NCI-H2196 treated with DMSO at 0.1 percent for 48 hours (cell line): ENCODE measurements around the gene TMEM207.
"Not testable (repeated sequence)": the region's sequence is repeated elsewhere in the genome, so short reads cannot be mapped to it uniquely, and the experiment has no call there.

ENCODE experiments used
- DNase-seq: peaks from one replicate; lab custom pipeline; 2025; ENCODE audit not compliant: unreplicated experiment; lab: John Stamatoyannopoulos, UW

TMEM207 gene

DNA sequence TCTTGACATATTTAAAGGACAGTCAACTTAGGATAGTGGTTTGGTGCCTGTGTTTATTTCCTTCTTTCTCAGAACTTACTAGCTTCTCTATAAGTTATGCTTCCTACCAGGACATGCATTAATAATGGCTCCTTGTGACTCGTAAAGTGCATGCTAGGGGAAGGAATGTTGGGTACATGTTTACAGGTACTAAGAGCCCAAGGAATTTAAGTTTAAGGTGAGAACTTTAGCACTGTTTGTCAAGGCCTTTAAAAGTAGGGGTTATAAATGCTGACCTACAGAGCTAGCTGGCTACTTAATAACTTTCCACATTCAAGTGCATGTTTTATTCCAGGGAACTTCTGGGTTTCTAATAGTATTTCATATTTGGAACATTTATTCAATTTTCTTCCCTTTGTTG is at the start of gene TMEM207:
TSS of gene TMEM207 (minus strand) at position 101 of the 400 bp plus-strand sequence. CDS start at position 9, 92 bp downstream.
- DNase-seq: no peak

DNA sequence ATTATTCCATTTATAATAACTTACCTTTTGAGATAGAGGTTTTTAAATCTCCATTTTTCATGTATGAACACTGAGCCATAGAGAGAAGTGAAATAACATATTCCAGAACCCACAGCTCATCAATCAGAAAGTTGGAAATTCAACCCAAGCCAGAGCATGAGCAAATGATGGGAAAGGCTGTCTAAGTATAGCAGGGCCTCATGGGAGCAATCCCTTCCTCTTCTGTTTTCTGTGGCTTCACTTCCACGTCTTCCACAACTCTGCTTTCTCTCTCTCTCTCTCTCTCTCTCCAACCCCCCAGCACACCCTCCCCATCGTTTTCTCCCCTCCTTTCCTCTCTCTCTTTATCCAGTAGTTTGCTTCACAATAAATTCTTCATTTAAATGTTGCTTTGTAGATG is 49.4 kb upstream of the TMEM207 start:
- no peak for DNase-seq

GRCh38 chr3:190498293-190498692 is 48.6 kb upstream of the TMEM207 start:
- no peak for DNase-seq

DNA sequence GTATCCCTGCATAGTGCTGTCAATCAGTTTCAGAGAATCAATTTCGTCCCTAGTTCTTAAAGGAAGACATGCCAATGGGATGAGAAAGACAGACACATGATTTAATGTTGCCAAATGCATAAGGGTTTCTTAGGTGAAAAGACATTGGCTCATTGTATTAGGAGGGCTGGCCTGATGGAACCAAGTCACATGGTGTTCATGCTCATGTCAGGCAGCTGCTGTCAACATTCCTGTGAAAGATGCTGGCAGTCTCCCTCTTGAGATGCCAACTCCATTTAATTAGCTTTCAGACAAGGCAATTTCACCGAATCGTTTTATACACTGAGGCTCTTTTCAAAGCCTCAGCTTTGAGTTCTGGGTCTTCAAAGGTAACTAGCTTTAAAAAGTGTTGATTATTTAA is 48.1 kb upstream of the TMEM207 start:
- no peak for DNase-seq

DNA sequence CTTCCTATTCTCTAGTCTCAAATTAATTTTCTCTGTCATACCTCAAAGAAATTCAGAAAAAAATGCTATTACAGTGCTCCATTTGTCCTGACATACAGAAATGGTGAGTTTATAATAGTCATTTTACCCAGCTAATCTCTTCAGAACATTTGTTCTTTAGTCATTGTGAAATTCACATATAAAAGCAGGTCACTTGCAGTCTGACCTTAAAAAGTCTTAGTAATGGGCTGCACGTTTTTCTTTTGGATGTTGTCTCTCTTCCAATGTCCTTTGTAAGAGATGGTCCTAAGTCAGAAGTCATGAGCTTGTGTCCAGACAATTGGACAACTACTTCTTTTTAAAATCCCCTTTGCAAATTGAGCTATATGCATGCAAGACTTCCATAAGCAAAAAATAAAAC is 47.2 kb upstream of the TMEM207 start:
- no peak for DNase-seq

- no peak for DNase-seq
Observed at GRCh38 chr3:190495796-190496195, 46.1 kb upstream of the TMEM207 start.

DNA sequence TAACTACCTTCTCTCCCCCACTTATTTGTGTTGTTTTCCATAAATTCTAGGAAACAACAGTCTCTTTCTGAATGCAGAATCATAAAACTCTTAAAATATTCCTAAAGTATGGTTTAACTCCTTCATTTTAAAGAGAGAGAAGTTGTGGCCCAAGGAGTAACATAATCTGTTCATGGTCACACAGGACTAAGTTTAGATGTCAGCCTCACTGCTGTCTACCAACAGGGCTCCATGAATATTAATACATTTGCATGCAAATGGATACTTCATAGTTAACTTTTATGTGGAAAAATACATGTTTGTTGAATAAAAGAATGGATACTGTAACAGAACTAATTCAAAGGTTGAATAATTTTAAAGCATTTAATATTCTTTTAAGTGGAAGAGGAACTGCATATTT is 45.7 kb upstream of the TMEM207 start:
- DNase-seq: no peak

- DNase-seq: no peak
Observed at GRCh38 chr3:190494907-190495306, 45.2 kb upstream of the TMEM207 start.

- no peak for DNase-seq
Observed at GRCh38 chr3:190492966-190493365, 43.3 kb upstream of the TMEM207 start.

DNA sequence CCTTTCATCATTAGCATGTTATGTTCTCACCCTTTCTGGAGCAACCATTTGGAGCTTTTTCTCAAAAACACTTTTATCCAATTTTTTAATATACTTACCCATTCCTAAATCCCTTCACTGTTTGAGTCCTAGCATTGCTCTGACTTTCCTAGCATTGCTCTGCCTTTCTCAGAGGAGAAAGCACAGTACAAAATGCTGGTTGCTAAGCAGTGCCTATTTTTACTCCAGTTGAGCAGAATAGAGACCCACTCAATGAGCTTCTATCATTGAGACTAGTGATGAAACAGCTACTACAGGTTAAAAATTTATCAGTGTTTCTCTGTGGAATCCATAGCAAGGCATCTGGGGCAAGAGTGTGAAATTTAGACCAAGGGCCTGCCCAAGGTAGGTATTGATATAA is 42.4 kb upstream of the TMEM207 start:
- no peak for DNase-seq

- DNase-seq: no peak
Observed at GRCh38 chr3:190491533-190492054, 41.9 kb upstream of the TMEM207 start.

GRCh38 chr3:190486908-190487607 is 37.4 kb upstream of the TMEM207 start:
- DNase-seq: no peak

- no peak for DNase-seq
Observed at GRCh38 chr3:190486533-190486864, 36.8 kb upstream of the TMEM207 start.

GRCh38 chr3:190485830-190486532 is 36.3 kb upstream of the TMEM207 start:
- no peak for DNase-seq

DNA sequence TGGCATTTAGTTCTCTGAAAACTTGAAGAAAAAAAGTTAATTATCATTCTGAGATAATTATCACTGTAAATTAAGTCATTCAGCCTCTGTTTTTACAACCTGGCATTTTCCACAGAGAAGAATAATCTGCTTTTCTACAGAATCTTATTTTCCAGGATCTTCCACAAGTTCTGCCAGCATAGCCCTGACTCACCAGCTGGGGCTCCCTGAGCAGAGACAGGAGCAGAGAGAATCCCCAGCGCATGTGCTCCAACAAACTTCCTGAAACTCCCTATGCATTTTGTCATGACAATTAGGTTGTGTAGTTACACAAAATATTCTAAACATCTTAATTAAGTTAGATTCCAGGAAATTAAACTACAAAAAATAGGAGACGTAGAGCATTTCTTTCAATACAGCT is 32.1 kb upstream of the TMEM207 start:
- DNase-seq: no peak

GRCh38 chr3:190473261-190473660 is 23.6 kb upstream of the TMEM207 start:
- not testable (repeated sequence) for DNase-seq

- DNase-seq: no peak
Observed at GRCh38 chr3:190467922-190468321, 18.2 kb upstream of the TMEM207 start.

DNA sequence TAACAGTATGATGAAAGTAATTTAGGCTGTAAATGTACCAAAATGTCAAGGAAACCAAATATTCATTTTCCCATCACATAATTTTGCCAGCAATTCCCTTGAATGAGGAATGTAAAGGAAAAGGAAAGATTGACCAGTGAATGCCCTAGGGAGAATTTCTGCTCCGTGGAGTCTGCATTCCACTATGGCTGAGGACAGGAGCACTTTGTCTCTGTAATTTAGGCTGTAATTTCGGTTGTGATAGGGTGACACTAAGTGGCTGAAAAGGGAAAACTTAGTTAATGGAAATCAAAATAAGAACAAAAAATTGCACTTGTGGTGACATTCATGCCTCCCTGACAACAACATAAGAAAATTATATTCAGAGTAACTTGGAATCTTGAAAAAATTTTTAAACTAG is 8.3 kb upstream of the TMEM207 start:
- no peak for DNase-seq

- DNase-seq: no peak
Observed at GRCh38 chr3:190456770-190457169, 7.1 kb upstream of the TMEM207 start.

- DNase-seq: no peak
Observed at GRCh38 chr3:190455828-190456227, 6.1 kb upstream of the TMEM207 start.

- no peak for DNase-seq
Observed at GRCh38 chr3:190448256-190448655, 1.4 kb downstream of the TMEM207 start.

GRCh38 chr3:190446573-190447279 is 3.0 kb downstream of the TMEM207 start:
- no peak for DNase-seq
